K562 (cell line): ENCODE results near the gene SDK1.

Source experiments
- CC2D1A ChIP-seq: fragments of 450-650 bp; IDR thresholded peaks from 2 replicates; pipeline ENCODE4 v1.6.1; 2017; ENCODE audit warnings: mild to moderate bottlenecking
- ZNF274 ChIP-seq: IDR thresholded peaks from 2 replicates; pipeline ENCODE4 v1.6.1; 2011; ENCODE audit warnings: low read depth, mild to moderate bottlenecking, low read length, moderate library complexity, borderline replicate concordance
- TF ChIP-seq, protein P1 (sequence below): fragments of 250-450 bp; sonication (Bioruptor Pico); IDR thresholded peaks from 2 replicates; pipeline ENCODE4 v1.8.0; 2022; ENCODE audit warnings: inconsistent platforms, mild to moderate bottlenecking, moderate library complexity, borderline replicate concordance
- TF ChIP-seq, protein P2 (sequence below): IDR thresholded peaks from 2 replicates; pipeline ENCODE4 v1.6.1; 2011; ENCODE audit warnings: borderline replicate concordance, low read depth, mild to moderate bottlenecking, moderate library complexity, low read length; ENCODE audit not compliant: insufficient read depth, poor library complexity, severe bottlenecking
- TF ChIP-seq, protein P3 (sequence below), 2 experiments: fragments of 450-650 bp; IDR thresholded peaks; 2 replicates each; pipeline ENCODE4 v1.6.1; 2016
- TF ChIP-seq, protein P4 (sequence below), 2 experiments: fragments of 450-650 bp in 1 of 2; sonication (generic) in 1 of 2; formaldehyde crosslinking in 1 of 2; IDR thresholded peaks in 1 of 2; conservative IDR thresholded peaks in 1 of 2; 2 replicates each; pipeline versions ENCODE4 v1.6.1 to v1.8.1; 2016 to 2023; ENCODE audit warnings: mild to moderate bottlenecking in 2 of 2, moderate library complexity in 2 of 2, inconsistent platforms in 1 of 2, missing genetic modification reagents in 1 of 2

DNA sequence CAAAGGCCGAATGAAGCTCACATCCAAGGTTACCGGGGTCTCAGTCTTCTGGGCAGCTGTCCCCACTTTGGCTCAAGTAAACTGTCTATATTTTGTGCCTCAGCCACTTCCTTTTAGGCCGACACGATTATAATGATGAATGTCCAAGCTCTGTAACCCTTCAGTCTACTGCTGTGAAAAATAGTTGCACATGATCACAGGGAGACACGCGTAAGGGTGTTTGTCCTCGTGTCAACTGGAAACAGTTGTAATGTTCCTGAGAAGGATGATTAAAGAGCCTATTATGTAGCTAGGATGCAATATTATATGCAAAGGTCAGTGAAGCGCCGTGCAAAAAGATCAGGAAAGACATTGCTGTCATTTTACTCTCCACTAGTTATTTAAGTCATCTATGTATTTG lies 559.9 kb downstream of the SDK1 start:
- TF ChIP-seq CC2D1A: no peak
- TF ChIP-seq, protein P1, sequence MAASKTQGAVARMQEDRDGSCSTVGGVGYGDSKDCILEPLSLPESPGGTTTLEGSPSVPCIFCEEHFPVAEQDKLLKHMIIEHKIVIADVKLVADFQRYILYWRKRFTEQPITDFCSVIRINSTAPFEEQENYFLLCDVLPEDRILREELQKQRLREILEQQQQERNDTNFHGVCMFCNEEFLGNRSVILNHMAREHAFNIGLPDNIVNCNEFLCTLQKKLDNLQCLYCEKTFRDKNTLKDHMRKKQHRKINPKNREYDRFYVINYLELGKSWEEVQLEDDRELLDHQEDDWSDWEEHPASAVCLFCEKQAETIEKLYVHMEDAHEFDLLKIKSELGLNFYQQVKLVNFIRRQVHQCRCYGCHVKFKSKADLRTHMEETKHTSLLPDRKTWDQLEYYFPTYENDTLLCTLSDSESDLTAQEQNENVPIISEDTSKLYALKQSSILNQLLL: no peak
- TF ChIP-seq, protein P2, sequence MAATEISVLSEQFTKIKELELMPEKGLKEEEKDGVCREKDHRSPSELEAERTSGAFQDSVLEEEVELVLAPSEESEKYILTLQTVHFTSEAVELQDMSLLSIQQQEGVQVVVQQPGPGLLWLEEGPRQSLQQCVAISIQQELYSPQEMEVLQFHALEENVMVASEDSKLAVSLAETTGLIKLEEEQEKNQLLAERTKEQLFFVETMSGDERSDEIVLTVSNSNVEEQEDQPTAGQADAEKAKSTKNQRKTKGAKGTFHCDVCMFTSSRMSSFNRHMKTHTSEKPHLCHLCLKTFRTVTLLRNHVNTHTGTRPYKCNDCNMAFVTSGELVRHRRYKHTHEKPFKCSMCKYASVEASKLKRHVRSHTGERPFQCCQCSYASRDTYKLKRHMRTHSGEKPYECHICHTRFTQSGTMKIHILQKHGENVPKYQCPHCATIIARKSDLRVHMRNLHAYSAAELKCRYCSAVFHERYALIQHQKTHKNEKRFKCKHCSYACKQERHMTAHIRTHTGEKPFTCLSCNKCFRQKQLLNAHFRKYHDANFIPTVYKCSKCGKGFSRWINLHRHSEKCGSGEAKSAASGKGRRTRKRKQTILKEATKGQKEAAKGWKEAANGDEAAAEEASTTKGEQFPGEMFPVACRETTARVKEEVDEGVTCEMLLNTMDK: no peak
- TF ChIP-seq, protein P3, sequence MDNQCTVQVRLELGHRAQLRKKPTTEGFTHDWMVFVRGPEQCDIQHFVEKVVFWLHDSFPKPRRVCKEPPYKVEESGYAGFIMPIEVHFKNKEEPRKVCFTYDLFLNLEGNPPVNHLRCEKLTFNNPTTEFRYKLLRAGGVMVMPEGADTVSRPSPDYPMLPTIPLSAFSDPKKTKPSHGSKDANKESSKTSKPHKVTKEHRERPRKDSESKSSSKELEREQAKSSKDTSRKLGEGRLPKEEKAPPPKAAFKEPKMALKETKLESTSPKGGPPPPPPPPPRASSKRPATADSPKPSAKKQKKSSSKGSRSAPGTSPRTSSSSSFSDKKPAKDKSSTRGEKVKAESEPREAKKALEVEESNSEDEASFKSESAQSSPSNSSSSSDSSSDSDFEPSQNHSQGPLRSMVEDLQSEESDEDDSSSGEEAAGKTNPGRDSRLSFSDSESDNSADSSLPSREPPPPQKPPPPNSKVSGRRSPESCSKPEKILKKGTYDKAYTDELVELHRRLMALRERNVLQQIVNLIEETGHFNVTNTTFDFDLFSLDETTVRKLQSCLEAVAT (IDR thresholded peaks at IDR 0.05): no peak
- TF ChIP-seq, protein P4, sequence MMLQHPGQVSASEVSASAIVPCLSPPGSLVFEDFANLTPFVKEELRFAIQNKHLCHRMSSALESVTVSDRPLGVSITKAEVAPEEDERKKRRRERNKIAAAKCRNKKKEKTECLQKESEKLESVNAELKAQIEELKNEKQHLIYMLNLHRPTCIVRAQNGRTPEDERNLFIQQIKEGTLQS (IDR thresholded peaks at IDR 0.05): no peak
- TF ChIP-seq, protein P4 (CRISPR knock-in tag; conservative IDR thresholded peaks at IDR 0.05): no peak
- no peak for TF ChIP-seq ZNF274
